Ovary (tissue), 3 donors: ENCODE results near the gene RNF32.

Source experiments
- POLR2A ChIP-seq: fragments of 450-650 bp; IDR thresholded peaks from one replicate; pipeline ENCODE4 v1.6.1; 2017; ENCODE audit warnings: antibody characterized with exemption, mild to moderate bottlenecking, moderate library complexity
- TF ChIP-seq, protein P1 (sequence below), 3 donors: fragments of 450-650 bp in 2 of 3; fragments of 200-600 bp in 1 of 3; IDR thresholded peaks; one replicate each; pipeline versions ENCODE4 v1.5.1 to v1.8.0; 2016 to 2022; ENCODE audit warnings: antibody characterized with exemption in 3 of 3, mild to moderate bottlenecking in 1 of 3
- donor health status: DM: no; HTN: no; CAD: no.

DNA sequence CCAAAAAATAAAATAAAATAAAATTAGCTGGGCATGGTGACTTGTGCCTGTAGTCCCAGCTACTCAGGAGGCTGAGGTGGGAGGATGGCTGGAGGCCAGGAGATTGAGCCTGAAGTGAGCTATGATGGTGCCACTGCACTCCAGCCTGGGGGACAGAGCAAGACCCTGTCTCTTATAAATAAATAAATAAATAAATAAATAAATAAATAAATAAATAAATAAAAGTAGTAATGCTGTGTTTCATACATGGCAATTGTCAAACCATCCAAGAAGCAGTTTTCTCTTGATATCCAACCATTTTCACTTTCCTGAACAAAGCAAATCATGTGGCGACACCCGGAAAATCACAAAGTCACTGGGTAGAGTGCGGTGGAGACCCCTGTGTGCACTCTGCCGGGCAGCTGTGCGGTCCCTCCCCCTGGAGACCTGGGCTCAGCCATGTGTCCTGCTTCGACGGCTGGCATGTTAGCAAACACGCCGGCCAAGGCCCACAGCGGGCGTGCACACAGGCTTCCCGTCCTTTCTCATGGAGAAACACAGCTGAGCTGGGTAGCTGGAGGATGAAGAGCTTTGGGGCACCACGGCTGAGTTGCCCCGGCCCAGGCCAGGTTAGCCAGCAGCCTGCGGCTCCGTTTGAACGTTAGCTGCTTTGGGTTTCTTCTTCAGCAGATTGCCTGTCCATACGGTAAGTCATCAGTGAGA, 22.3 kb upstream of the RNF32 start:
- TF ChIP-seq, protein P1, sequence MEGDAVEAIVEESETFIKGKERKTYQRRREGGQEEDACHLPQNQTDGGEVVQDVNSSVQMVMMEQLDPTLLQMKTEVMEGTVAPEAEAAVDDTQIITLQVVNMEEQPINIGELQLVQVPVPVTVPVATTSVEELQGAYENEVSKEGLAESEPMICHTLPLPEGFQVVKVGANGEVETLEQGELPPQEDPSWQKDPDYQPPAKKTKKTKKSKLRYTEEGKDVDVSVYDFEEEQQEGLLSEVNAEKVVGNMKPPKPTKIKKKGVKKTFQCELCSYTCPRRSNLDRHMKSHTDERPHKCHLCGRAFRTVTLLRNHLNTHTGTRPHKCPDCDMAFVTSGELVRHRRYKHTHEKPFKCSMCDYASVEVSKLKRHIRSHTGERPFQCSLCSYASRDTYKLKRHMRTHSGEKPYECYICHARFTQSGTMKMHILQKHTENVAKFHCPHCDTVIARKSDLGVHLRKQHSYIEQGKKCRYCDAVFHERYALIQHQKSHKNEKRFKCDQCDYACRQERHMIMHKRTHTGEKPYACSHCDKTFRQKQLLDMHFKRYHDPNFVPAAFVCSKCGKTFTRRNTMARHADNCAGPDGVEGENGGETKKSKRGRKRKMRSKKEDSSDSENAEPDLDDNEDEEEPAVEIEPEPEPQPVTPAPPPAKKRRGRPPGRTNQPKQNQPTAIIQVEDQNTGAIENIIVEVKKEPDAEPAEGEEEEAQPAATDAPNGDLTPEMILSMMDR (IDR thresholded peaks at IDR 0.05) = no peak
- TF ChIP-seq POLR2A = no peak
